Amniotic stem cell (primary cell): Measurements from ENCODE around the gene RASL10A.

Experiments used
- DNase-seq: peaks from one replicate; lab custom pipeline; 2025; lab: John Stamatoyannopoulos, UW

The RASL10A gene

GRCh38 chr22:29268511-29269229, 46.8 kb downstream of the RASL10A start:
- DNase-seq, result peak; percentile 19

- DNase-seq, result peak; percentile 96
Measured at GRCh38 chr22:29267858-29268510, 47.5 kb downstream of the RASL10A start, which contains the start of the genes EWSR1 and RHBDD3. TSS of gene EWSR1 (plus strand) at chr22:29268268. CDS start at chr22:29268337, 69 bp downstream. TSS of gene RHBDD3 (minus strand) at chr22:29267981. CDS start at chr22:29265626, 2,355 bp downstream.

- no peak for DNase-seq
Measured at GRCh38 chr22:29267462-29267857, 48.0 kb downstream of the RASL10A start.

- no peak for DNase-seq
Measured at GRCh38 chr22:29266564-29267461, 48.7 kb downstream of the RASL10A start.

GRCh38 chr22:29265929-29266328, 49.6 kb downstream of the RASL10A start:
- no peak for DNase-seq

- no peak for DNase-seq
Measured at GRCh38 chr22:29265305-29265704, 50.2 kb downstream of the RASL10A start.

- no peak for DNase-seq
Measured at GRCh38 chr22:29263791-29264276, 51.7 kb downstream of the RASL10A start.
